IPS-18c (cell line): ENCODE results near the gene RBMS2.
"Not testable (repeated sequence)": the region's sequence is repeated elsewhere in the genome, so short reads cannot be mapped to it uniquely, and the experiment has no call there.

Experiments
- H3K4me3 ChIP-seq: 2 replicates; pipeline ENCODE4 v1.7.0; 2013; ENCODE audit warnings: low read depth, mild to moderate bottlenecking, low read length, moderate library complexity; ENCODE audit not compliant: insufficient read depth
- H3K9me3 ChIP-seq: one replicate; pipeline ENCODE4 v1.6.1; 2013; ENCODE audit warnings: mild to moderate bottlenecking, low read length, moderate library complexity; ENCODE audit not compliant: control insufficient read depth, insufficient read depth

The RBMS2 gene

GRCh38 chr12:56546680-56547079 lies 25.1 kb downstream of the RBMS2 start:
- Histone ChIP-seq H3K9me3 (no peaks in the 10 kb centered on the region), H3K4me3 (no peak overlapping the region)

- no peak overlapping the region for H3K4me3 ChIP-seq
- no peaks in the 10 kb centered on the region for H3K9me3 ChIP-seq
These were observed 29.4 kb downstream of the RBMS2 start for GRCh38 chr12:56551070-56551469.

GRCh38 chr12:56565510-56566101 lies 44.0 kb downstream of the RBMS2 start:
- Histone ChIP-seq H3K9me3 (no peaks in the 10 kb centered on the region), H3K4me3 (no peak overlapping the region)

- Histone ChIP-seq H3K4me3 (no peak overlapping the region), H3K9me3 (no peaks in the 10 kb centered on the region)
These were observed 46.5 kb downstream of the RBMS2 start for GRCh38 chr12:56568146-56568545.

- no peaks in the 10 kb centered on the region for H3K9me3 ChIP-seq
- H3K4me3 ChIP-seq: no peak overlapping the region
These were observed 49.5 kb downstream of the RBMS2 start for GRCh38 chr12:56571121-56571520.

- Histone ChIP-seq H3K9me3 (no peaks in the 10 kb centered on the region), H3K4me3 (no peak overlapping the region)
These were observed 50.7 kb downstream of the RBMS2 start for GRCh38 chr12:56572288-56572687.

- H3K9me3 ChIP-seq: no peaks in the 10 kb centered on the region
- H3K4me3 ChIP-seq: no peak overlapping the region
These were observed 52.6 kb downstream of the RBMS2 start for GRCh38 chr12:56574210-56574609.

GRCh38 chr12:56577248-56577647 lies 55.6 kb downstream of the RBMS2 start:
- H3K9me3 ChIP-seq, H3K4me3 ChIP-seq: not testable (repeated sequence)

GRCh38 chr12:56578983-56579546 lies 57.4 kb downstream of the RBMS2 start:
- H3K4me3 ChIP-seq: no peak overlapping the region

GRCh38 chr12:56581418-56582145 lies 60.0 kb downstream of the RBMS2 start:
- Histone ChIP-seq H3K4me3 (no peak overlapping the region), H3K9me3 (no peaks in the 10 kb centered on the region)

More at GRCh38 chr12:56578983-56579546, 57.4 kb downstream of the RBMS2 start:
- no peaks in the 10 kb centered on the region for H3K9me3 ChIP-seq

GRCh38 chr12:56585098-56585497 lies 63.5 kb downstream of the RBMS2 start:
- no peaks in the 10 kb centered on the region for H3K9me3 ChIP-seq
- H3K4me3 ChIP-seq: no peak overlapping the region

GRCh38 chr12:56589783-56590182 lies 68.2 kb downstream of the RBMS2 start:
- H3K9me3 ChIP-seq: no peaks in the 10 kb centered on the region
- no peak overlapping the region for H3K4me3 ChIP-seq

GRCh38 chr12:56590237-56590830 lies 68.7 kb downstream of the RBMS2 start:
- Histone ChIP-seq H3K9me3 (no peaks in the 10 kb centered on the region), H3K4me3 (no peak overlapping the region)

GRCh38 chr12:56591126-56591525 lies 69.5 kb downstream of the RBMS2 start:
- Histone ChIP-seq H3K4me3 (no peak overlapping the region), H3K9me3 (no peaks in the 10 kb centered on the region)

GRCh38 chr12:56591961-56592360 lies 70.3 kb downstream of the RBMS2 start:
- Histone ChIP-seq H3K9me3 (no peaks in the 10 kb centered on the region), H3K4me3 (no peak overlapping the region)

GRCh38 chr12:56593909-56594621 lies 72.4 kb downstream of the RBMS2 start:
- no peaks in the 10 kb centered on the region for H3K9me3 ChIP-seq

GRCh38 chr12:56596815-56597214 lies 75.2 kb downstream of the RBMS2 start:
- no peak overlapping the region for H3K4me3 ChIP-seq
- peaks cover 2% of the 10 kb centered on the region for H3K9me3 ChIP-seq

More at GRCh38 chr12:56593909-56594621, 72.4 kb downstream of the RBMS2 start:
- no peak overlapping the region for H3K4me3 ChIP-seq
